GM19372 (cell line): Measurements from ENCODE around the gene FAM83B.
"Not testable (repeated sequence)": the region's sequence is repeated elsewhere in the genome, so short reads cannot be mapped to it uniquely, and the experiment has no call there.

ENCODE experiments used
- ATAC-seq: cut with Tn5 transposase; IDR thresholded peaks from one replicate; pipeline ENCODE4 v1.9.1; 2021; ENCODE audit warnings: mild to moderate bottlenecking, low read depth, moderate library complexity; ENCODE audit not compliant: unreplicated experiment

The FAM83B gene

DNA sequence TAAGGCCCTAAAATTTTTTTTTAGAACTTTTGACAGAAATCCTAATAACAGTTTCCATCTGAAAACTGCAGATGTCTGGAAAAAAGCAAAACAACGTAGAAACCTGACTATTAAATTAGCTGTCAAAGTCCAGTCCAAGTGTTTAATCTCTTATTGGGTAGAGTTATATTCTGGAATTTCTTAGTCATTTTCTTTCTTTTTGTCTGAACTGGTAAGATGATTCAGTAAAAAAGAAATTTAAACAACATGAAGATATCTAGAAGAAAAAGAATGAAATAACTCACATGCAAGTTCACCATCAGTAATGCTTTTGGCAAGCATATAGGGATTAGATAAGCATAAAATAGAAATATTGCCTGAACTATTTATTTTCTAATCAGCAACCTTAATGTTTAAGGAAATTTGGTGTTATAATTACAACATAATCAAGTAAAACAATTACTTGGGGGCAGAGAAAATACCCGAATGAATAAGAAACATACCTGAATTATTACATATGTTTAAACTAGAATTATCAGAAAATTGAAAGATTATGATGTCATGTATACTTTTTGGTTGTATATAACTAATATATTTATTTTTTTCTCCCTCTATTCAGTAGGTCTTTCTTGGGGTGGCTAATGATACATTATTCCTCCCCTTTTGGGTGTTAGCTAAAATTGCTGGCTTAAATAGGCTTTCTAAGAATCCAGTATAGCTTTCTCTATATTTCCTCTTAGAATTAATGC is 51.1 kb downstream of the FAM83B start:
- no peak for ATAC-seq

DNA sequence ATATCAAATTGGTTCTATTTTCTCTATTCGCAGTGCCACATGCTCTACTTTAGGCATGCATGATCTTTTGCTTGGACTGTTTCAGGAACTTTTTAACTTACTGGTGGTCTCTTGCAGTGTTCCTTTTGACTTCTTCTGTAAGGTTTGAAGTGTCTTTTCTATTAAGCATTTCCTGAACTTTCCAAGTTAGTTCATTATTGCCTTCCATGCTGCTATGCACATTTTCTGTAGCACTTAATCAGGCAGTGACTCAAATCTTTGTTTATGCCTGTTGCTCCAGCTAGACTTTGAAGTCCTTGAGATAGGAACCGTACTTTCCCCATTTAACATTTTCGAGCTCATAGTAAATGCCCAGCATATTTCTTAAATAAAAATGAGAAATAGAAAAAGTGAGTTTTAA is 52.2 kb downstream of the FAM83B start:
- ATAC-seq = no peak

DNA sequence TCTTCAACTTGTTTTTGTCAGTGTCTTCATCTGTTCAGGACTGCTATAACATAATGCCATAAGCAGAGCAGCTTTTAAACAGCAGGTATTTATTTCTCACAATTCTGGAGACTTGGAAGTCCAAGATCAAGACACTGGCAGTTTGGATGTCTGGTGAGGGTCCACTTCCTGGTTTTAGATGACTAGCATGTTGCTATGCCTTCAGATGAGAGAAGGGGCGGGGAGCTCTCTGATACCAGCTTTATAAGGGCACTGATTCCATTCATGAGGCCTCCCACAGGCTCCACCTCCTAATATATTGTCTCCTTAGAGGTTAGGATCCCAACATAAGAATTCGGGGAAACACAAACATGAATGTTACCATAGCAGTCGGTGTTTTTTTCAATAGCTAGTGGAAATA is 52.9 kb downstream of the FAM83B start:
- no peak for ATAC-seq

DNA sequence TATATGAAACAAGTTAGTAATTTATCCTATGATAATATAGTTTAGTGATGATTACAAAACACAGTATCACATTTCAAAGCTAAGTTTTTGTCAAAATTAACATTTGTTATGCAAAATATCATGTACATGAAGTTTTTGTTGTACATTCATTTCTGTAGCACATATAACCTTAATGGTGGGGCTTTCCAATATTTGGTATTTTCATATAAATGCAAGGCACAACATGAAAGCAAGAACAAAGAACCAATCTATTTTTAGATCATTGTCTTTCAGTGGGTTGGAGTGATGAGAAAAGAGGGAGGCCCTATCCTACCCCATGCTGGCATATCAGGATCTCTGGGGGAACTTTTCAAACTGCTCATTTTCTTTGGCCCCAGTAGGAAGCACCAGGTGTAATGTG is 53.4 kb downstream of the FAM83B start:
- ATAC-seq = no peak

DNA sequence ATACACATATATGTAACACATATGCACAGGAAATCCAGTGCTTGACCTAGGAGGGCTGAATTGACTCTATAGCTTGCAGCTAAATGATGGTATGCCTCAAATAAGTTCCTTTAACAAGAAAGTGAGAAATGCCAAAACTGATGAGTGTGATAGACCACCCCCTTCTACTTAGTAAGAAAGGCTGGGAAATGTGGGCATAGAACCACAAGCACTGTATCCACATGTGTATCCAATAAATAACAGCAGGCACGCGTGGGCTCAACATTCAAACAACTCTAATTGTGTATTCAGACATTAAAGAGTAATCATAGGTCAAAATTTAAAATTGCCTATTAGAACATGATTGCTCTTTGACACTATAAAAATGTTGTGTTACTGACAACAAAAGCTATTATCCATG is 54.1 kb downstream of the FAM83B start:
- no peak for ATAC-seq

DNA sequence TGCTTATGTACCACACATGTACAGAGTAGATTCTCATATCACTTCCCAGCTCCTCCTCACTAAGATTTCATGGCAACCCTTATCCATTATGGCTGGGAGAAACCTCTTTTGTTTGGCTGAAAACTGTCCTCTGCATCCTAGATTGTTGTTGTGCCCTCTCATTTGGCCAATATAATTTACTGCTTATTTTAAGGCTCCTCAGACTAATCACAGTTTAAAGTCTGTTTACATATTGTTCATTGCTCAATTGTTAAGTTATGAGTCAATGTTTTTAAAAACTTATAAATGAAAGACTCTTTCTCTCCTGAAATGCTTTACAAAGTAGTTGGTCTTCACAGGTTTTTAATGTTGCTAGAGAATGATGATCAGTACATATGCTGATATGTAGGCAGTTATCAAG is 57.3 kb downstream of the FAM83B start:
- ATAC-seq = no peak

DNA sequence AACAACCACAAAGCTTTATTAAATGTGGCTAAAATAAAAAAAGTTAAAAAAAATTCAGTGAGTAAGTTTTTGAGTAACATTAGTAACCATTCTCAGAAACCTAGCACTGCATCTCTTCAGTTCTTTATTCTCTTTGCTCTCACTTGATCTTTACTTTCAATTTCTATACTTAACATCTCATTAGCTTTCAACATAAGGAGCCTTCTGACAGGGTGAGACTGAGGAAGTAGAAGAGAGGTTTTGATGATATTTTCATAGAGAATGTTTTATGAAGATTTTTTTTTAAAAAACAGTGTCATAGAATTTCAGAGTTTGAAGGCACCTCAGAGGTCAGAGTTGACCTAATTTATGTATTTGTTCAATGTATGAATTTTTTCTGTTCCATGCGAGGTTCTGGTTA is 60.8 kb downstream of the FAM83B start:
- no peak for ATAC-seq

DNA sequence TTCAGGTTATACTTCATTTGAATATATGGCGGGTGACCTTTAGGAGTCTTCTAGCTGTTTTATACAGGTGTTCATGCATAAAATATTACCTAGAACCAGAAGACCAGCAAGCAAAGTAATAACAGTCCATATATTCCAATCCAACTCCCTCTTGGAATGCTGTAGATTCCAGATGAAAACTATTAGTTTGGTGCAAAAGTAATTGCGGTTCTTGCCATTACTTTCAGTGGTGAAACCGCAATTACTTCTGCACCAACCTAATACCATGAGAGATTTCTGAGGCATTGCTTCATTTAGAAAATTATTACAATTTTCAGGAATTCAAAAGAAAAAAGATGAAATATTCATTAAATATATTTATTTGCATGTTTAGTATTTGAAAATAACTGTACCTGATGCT is 62.6 kb downstream of the FAM83B start:
- ATAC-seq = no peak

DNA sequence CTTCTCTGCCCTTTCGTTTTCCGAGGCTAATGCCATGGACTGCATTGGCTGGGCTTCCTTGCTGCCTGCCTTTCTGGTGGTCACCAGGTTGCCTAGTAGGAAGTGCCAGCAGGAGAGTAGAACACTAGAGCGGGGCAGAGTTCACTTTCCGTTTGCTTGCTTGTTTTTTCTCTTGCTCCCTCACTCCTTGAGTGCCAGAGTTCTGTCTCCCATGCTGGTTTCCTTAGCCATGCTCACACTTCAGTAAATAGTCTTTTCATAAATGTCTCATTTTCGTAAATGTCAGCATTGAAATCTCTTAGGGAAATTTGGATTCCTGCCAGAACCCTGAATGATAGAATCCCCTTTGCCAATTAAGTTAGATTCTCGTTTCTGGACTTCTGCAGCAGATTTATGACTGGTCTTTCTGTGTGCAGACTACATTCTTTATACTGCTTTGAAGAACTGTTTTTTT is 63.9 kb downstream of the FAM83B start:
- ATAC-seq = no peak

DNA sequence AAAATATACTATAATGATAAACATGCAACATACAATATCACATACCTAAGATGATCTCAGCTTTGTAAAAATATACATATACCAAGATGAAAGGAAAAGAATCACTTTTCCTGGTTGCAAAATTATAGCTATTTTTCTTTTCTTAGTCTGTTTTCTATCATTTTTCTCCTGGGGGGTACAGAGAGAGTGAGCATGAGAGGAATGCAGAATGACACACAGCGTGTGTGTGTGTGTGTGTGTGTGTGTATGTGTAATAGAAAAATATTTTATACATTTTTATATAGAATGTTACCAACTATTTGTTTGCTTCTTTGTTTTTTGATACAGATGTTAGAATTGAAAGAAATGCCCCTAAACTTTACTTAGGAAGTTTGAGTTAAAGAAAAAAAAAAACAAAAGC is 64.3 kb downstream of the FAM83B start:
- no peak for ATAC-seq

DNA sequence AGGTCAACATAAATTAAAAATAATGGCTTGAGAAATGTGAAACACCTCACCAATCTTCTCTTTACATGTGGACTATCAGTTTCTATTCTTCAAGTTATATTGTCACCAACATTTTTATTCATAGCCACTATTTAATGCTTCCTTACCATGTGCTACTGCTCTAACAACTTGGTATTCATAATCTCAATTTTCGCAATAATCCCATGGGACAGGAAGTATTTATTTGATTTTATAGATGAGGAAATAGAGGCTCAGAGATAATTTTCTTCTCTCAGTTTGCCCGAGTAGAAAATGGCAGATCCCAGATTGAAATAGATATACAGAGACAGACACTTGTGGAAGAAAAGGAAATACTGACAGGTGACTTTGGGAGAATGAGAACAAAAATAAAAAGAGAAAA is 66.6 kb downstream of the FAM83B start:
- ATAC-seq = no peak

DNA sequence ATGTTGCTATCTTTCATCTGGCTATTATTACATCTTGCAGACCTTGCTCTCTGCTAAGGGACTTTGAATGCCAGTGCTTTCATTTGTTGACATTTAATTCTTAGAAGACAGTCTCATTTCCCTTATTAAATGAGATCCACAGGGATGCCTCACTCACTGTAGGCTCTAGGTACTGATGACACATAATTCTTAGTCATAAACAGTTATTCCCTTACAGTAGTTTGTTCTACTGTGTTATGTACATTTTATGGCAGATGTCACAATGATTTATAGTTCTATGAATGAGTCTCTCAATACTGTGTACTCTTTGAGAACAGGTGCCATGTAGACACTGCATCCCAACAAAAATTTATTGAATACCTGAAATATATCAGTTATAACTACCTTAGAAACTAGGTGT is 70.3 kb downstream of the FAM83B start:
- no peak for ATAC-seq

DNA sequence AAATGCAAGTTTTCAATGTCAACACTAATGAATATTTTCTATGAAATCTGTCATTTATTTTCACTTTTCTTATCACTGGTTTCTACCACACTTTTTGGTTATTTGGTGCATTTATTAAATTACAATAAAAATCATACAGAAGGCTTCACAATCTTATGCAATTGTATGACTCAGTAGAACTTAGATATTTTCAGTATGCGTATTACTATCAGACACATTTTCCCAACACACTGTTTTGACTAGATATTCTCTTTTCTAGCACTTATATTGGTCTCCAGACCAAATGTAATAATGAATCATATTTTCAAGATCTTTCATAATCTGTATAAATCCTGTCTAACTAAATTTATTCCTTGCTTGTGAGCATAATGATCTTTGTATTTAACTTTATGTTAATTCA is 74.1 kb downstream of the FAM83B start:
- no peak for ATAC-seq

DNA sequence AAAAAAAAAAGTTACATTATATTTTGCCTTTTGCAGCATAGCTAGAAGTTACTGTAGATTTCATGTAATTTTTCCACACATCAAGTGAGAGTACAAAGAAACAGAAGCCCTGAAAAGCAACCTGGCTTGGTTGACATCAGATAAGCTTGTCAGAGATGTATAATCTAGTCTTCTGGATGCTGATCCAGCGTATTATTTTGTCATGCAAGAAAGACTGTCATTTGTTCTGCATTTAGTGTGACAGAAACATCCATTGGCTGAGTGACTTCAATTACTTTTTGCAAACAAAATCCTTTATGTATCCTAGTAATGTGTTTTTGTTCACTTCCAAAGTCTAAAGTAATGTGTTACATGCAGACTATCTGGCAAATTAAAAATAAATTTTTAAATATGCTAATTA is 75.3 kb downstream of the FAM83B start:
- no peak for ATAC-seq

DNA sequence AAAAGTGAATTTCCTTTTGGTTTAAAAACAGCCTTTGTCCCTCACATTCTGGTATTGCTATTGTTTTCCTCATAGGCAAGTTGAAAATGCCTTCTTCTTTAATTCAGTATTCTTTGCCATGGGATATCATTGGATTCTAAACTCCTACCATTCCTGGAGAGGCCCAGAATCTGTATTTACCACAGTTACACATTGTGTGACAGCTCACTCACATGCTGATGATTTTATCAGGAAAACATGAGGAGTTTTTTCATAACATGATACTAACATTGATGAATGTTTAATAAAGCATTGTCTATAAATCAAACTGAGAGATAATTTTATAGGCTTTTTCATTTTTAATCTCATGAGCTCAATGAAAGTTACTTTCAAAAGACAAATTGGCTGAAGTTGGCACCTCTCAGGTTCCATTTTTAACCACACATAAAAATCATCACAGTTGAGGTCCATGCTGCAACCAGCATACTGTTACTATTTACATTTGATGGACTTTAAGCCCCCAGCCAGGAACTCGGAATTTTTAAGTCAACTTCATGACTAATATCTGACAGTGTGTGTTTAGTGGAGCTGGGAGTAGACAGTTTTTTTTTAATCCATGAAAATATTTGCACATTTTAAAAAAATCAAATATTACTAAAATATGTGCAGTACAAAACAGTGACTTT is 82.8 kb downstream of the FAM83B start:
- no peak for ATAC-seq

DNA sequence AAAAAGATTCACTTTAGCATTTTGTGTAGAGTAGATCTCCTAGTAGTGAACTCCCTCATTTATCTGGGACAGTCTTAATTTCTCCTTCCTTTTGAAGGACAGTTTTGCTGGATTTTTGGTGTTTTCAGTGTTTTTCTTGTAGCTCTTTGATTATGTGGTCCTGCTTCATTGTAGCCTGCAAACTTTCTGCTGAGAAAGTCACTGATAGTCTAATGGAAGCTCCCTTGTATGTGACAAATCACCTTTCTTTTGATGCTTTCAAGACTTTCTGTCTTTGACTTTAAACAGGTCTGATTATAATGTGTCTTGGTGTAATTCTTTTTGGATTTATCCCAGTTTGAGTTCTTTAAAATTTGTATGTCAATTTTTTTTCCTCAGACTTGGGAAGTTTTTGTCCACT is 86.1 kb downstream of the FAM83B start:
- ATAC-seq = no peak

DNA sequence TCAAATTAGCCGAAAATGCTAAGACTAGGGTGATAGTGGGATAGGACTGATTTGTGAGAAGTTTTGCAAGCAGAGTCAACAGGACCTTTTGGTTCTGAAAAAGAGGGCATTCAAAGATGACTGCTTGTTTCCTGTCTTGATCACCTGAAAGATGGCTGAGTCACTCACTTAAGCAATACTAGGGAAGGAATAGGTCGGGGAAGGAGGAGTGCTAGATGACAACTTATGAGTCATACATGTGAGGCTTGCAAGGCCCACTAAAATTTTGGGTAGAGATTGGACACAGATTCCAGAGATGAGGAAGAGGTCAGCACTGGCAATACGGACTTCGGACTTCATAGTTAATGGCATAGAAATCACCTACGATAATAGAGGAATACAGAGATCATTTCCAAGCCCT is 89.2 kb downstream of the FAM83B start:
- no peak for ATAC-seq

DNA sequence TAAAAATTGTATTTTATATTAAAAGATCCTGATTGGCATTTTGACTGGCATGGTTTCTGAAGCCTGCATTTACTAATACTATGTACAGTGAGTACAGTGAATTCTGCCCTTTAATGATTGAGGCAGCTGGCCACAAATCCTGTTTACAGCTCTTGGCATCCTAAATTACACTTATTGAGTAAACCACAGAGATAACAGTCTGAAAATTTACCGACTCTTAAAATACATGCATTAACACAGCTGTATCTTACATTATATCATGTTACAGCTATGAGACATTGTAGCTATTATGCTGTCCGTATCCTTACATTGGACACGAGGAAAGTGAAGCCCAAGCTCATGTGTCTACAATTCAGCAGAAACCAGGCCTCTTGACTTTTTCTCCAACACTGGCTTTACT is 90.8 kb downstream of the FAM83B start:
- no peak for ATAC-seq

DNA sequence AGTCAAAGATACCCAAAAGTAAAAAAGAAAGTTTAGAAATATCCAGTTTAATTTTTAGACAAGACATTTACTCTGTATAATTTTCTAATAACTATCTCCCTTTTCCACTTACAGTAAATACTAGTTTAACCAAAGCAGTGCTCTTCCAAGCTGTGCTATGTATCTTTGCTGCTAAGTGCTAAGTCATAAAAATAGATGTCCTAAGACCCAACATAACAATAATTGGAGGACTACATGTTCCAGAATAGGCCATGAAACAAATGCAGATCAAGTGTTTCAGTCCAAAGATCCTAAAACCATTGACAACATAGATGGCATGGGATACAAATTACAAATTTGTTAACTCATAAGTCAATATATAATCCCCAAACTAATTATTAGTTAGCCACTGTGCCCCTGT is 111.1 kb downstream of the FAM83B start:
- ATAC-seq = no peak

DNA sequence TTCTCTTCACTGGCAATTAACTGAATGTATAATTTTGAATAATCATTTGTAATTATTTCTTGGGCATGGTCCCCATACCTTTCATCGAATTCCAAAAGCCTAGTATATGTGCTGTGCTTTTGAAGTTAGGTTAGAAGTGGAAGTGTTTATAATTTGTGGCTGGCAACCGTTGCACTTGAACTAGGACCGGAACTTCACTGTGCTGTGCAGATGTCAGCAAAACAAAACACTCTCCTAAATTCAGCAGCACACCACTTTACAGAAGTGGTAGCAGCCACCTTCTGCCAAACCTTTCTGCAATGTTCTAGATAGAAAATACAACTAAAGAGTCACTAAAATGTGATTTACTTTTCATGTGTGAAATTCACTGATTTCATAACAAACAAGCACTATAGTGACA is 111.9 kb downstream of the FAM83B start:
- no peak for ATAC-seq

DNA sequence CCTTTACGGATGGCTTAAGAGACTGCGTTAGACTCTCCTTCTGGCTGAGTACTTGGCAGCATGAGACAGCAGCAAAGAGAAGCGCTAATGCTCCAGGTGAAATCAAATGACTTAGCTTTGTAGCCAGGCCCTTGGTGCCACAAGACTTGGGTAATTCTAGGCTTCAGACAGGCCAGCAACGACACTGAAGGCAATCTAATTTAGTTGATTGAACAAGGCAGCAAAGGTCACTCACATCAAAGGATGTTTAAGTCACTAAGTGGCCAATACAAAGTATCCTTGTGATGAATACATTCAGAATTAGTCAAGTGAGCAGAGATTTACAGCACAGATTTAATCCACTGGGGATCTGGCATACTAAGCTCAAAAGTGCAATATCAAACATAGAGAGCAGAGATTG is 113.2 kb downstream of the FAM83B start:
- no peak for ATAC-seq

DNA sequence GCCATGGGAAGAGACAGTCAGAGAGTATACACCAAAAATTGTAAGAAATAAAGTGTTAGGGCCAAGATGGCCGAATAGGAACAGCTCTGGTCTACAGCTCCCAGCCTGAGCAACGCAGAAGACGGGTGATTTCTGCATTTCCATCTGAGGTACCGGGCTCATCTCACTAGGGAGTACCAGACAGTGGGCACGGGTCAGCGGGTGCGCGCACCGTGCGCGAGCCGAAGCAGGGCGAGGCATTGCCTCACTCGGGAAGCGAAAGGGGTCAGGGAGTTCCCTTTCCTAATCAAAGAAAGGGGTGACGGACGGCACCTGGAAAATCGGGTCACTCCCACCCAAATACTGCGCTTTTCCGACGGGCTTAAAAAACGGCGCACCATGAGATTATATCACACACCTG is 114.8 kb downstream of the FAM83B start:
- not testable (repeated sequence) for ATAC-seq
